Measurements from ENCODE around the gene SYCP2.

Gene SYCP2

DNA sequence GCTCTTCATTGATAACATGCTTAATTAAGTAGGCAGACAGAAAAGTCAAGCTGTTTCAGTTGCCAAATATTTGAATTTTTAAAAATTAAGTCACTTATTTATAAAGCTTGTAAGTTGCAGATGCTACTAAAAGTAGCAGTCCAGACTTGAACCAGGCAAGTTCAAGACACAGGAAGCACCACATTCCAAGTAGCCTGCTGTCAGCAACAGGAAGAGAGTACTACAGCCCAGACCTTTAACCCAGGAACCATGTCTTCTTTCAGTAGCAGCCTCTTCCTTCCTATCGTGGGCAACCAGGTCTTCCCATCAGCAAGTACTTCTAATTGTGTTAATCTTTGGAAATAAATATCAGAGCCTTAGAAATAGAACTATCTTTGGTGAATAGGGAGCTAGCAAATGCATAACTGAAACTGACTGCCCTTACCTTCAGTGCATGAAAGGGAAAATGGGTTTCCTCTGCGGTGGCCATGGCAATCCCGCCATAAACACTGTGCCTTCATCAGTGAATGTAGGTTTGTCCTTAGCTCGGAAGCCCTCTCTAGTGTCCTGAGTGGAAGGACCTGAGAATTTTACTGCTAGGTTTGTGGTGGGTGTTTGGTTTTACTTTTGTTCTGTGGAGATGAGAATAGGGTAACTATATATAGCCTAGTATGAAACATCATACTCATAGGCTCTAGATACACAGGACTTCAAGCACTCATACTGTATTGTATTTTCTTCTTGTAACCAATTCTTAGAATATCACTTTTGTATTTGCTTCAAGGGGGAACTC is 95.6 kb downstream of the SYCP2 start:
- no peak for DNase-seq (ENCODE audit: low read depth, low spot score)

DNA sequence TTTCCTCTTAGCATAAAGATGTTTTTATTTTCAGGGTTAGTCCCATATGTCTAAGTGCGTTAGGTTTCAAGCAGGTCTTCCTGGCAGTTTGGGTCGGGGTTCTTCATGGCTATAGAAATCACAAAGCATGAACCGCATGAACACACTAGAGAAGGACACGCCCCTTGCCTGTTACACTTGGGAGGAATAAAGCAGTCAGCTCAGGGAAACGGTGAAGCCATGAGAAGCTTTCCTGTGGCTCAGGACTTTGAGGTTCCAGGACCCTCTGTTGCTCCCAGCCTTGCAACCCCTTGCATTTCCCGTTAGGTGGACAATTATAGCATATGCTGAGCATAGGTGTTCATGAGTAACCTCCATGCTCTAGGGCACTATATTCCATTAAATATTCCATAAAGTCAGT is 96.7 kb downstream of the SYCP2 start:
- no peak for DNase-seq (ENCODE audit: low read depth, low spot score)

DNA sequence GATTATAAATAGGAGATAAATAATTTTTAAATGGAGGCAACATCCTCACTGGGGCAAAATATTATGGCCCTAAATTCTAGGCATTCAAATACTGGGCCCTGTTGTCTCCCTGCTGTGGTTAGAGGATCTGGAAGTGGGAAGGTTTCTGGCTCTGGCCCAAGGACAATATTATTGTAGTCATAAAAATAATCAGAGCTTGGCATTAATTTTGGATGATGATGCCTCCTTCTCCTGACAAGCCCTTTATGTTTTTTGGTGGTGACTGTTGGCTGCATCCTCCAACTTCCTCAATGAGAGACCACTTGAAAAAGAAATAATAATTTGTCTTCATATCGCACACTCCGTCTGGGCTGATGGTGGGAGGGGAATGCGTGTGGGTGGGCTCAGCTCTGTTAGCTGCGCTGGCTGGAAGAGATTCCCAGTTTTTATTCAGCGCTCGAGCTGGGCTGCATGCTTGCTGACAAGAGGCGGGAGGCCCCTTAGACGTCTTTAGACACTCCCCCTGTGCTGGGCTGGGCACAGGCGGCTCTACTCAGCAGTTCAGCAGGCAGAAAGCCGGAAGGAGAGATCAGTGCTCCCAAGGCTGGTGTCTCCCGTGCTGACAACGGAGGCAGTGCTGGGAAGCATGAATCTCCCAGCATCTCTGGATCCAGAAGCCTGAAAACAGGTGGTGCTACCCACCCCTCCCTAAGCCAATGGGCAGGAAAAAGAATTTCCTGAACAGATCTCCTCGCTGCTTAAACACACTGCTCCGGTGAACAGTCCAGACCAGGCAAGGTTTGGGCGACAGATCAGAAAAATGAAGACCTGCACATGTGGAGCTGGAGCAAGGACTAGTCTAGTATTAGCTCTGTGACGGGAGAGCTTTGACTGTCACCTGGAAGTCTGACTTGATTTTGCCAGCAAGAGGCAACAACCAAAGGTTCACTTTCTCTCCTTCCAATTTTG is 97.7 kb downstream of the SYCP2 start:
- no peak for DNase-seq (ENCODE audit: low read depth, low spot score)

DNA sequence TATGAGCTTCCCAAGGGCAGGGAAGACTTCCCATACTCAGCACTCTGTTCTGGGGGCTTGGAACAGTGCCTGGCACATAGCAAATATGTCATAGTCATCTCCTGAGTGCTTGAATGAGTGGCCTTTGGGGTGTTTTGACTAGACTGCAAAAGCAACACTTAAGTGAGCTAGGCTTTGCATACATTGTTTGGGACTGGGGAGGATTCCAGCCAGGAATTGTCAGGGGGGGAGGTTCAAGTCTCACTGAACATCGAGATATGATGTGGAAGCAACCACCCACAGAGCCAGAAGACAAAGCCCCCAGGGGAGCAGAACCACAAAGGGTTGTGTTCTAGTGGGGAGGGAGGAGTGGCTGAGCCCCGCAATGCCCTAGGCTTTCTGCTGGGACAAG is 98.4 kb downstream of the SYCP2 start:
- DNase-seq (ENCODE audit: low read depth, low spot score): no peak

DNA sequence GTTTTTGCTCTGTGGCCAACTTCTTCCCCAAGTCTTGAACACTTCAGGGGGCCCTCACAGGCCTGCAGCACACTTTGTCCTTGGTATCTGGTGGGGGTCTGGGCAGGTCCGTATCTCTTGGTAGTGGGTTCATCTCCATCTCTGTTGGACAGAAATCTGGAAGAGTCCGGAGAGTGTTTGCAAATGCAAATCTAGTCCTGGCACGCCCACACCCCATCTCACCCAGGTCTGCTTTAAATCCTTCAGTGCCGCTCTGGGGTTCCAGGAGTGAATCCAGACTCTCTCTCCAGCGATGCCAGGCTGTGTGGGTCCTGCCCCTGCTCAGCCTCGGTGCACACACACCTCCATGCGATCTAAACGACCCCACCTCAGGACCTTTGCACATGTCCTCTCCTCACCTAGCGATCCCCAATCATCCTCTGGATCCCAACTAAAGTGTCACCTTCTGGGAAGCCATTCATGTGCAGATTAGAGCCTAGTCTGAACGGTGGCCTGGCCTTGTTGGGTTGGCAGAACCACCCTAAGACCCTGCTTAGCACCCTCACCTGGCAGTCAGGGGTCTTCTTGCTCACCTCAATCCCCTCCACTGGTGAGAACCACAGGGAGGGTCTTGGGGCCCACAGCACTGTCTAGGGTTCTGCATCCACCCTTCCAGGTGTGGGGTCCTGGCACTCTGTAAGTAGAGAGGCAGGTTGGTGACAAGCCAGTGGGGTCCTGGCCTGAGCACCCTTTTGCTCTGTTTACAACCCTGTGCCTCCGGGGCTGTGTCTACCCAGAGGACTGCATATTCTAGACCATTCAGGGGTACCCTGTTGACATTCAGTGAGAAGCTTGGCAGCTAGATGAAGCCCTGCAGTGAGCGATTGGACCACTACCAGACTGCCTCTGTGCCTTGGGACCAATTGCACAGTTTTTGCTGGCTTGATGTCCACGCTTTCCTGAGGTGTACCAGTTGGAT is 100.8 kb downstream of the SYCP2 start:
- DNase-seq (ENCODE audit: low read depth, low spot score): no peak

DNA sequence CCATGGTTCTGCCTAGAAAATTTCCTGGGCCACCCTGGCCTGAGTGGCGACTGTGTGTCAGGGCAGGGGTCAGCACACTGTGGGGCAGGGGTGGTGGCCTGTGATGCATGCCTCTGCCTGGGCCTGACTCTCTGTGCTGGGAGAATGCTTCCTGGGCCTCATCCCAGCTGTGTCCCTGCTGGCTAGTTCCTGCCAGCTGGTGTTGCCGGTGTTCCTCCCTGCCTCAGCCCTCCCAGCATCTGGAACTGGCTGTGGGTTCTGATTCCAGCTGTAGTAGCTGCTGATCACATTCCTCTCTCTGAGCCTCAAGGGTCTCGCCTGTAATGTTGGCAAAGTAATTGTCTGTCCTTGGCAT is 101.5 kb downstream of the SYCP2 start:
- DNase-seq (ENCODE audit: low read depth, low spot score): no peak

DNA sequence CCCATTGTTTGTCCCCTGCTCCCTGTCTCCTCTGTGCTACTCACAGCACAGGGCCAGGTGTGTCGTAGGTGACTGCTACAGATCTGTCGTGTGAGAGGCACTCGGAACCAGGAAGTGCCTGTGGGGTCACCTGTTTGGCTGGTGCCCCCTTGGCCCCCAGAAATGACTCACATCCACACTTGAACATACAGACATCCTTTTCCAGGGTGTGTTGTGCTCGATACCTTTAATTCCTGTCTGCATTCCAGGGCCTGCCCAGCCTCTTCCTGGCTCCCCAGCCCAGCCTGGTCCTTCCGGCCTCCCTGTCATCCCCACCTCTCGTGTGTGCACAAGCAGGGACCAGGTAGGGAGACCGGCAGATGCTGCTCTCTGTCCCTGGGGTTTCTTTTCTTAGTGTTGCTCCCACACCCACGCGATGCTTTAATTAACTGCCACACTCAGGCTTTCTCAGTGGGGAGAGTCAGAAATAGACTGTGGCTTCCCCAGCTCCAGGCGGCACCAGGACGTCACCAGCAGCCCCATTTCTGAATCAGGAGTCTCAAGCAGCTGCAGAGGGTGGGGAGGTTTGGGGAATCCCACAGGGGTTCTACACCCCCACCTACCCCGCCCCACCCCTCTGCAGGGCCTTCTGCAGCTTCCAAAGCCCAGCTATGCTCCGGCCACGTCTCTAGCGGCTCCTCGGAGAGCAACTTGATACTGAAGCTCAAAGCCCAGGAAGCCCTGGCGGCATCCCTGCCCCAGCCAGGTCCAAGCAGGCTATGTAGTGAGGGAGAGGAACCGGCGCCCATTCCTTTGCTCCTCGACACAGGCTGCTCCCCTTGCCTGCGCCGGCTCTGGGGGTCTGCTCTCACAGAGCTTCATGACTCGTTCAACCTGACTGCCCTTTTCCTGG is 102.2 kb downstream of the SYCP2 start:
- no peak for DNase-seq (ENCODE audit: low read depth, low spot score)

DNA sequence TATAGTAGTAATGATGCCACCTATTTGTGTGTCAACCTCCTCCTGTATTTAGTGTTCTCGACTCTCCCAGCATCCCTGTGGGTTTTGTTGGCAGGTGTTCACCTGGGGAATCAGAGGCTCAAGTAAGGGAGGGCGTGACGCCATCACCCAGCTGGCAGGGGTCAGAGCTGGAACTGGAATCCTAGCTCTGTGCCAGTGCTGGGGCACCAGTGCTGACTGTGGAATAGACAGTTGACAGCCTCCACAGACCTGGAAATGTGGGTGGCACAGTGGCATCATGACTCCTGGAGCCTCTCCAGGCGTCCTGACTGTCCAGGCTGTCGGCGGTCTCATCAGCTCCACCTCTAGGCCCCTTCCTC is 102.8 kb downstream of the SYCP2 start:
- DNase-seq (ENCODE audit: low read depth, low spot score): no peak

DNA sequence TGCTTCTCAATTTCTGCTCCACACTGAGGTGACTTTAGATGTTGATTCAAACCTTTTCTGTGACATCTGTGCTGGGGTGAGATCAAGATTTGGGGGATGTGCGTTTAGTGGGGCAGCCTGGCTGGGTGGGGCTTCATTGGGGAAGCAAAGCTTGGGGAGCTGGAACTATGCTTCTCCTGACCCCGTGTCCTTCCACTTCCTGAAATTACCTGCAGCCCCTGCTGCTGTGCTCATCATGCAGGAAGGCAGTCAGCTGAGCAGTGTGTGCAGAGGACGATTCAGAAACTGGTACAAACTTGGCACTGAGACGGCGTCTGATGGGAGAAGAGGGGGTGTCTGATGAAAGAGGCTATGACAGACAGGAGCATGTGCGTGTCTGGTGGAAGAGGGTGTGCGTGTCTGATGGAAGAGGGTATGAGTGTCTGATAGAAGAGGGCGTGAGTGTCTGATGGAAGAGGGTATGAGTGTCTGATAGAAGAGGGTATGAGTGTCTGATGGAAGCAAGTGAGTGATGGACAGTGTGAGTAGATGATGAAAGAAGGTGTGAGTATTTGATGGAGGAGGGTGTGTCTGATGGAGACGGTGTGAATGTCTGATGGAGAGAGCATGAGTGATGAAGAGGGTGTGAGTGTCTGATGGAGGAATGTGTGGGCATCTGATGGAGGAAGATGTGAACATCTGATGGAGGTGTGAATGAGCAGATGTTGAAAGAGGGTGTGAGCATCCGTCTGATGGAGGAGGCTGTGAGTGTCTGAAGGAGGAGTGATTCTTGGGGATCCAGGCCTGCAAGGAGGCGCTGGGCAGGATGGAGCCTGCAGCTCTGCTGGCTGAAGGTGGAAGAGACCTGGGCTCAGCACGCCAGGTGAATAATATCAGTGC is 103.4 kb downstream of the SYCP2 start:
- no peak for DNase-seq (ENCODE audit: low read depth, low spot score)

DNA sequence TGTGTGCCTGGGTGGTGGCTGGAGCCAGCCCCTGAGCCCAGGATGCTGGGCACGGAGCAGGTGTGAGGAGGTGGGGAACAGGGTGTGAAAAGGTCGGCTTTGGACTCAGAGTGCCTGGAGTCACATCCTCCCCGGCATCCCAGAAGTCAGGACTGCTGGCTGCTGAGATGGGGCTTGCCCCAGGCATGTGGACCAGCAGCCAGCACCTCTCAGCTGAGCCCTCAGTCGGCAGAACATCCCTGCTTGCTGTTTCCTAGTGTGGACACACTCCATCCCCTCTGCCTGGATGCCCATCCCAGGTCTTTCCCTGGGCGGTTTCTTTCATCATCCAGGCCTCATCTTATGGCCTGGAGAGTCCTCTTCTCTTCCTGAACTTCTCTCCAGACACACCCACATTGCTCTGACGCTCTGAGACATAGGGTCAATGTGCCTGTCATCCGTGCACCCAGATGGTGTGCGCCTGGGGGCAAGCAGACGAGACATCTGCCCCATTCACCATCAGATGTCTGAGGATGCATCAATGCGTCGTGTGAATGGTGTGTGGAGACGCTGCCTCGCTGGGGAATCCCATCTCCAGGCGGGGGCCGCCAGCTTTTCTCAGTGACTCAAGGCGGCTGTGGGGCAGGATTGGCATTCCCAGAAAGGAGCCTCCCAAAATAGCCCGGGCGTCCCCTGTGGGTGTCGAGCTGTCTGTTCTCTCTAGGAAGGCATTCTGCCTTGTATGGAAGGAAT is 104.2 kb downstream of the SYCP2 start:
- no peak for DNase-seq (ENCODE audit: low read depth, low spot score)

DNA sequence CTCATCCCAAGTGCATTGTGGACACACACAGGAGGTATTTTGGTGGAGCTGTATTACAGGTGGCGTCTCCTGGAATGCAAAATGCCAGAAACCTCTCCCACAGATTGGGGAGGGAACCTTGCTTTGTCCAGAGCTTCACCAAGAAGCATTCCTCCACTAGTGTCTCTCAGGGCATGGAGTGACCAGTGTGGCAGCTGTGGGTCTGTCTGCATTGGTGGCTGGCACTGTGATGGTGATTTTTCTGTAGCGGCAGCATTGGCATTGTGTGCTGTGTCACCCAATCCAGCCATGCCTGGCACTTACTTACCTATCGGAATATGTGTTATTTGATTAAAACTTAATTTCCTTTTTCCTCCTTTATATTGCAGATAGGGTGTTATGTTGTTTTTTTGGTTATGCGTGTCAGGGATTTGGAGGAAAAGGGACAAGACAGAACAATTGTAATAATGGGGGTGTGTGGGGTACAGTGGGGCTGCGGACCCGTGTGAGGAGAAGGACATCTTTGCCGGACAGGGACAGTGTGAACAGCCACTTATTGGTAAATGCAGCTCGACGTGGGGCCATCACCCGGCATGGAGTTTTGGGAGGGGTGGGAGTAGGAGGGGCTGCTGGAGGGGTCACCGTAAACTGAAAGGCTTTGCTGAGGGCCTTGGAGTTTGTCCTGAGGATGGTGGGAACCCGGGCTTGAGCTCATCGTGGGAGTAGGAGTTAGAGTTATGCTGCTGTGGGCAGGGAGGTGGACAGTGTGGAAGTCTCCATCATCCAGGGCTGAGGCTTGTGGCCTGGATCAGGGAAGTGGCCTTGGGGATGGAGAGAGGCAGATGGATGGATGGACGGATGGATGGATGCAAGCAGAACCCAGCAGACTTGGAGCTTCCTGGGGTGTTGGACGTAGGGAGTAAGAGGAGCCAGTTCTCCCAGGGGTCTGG is 105.0 kb downstream of the SYCP2 start:
- no peak for DNase-seq (ENCODE audit: low read depth, low spot score)

DNA sequence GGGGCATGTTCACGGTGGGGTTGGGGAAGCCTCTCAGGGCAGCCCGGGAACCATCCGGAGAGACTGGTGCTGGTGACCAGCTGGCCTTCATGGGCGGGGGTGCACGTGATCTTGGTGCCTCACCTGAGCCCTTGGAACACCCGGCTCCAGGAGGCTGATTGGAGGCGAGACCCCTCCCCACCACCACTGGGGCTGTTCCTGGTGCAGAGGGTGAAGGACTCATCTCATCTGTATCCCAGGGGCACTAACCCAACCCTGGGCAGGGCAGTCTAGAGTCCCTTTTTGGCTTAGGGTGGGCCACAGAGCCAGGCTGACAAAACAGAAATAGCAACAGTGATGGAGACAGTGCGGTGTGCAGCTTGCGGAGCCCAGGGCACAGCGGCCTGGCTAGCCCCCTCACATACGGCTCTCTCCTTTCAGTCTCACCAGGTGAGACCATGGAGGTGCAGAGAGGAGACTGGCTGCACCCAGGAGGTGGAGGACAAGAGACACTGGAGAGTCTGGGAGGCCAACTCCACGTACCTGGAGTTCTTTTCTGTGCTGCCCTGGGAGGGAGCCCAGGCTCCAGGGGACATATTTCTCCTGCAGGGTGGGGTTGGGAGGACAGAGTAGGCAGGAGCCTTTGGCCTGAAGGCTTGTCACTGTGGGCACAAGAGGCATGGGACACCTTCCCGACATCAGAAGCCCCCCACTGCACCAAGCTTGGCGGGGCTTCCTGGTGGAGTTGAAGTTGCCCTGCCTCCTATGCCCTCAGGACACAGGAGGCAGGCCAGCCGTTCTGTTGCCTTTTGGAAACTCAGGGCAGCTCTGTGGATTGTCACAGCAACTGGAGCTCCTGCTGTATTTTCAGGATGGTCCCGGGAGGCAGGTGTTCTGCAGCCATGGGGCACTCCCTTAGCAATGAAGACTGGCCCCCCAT is 106.0 kb downstream of the SYCP2 start:
- no peak for DNase-seq (ENCODE audit: low read depth, low spot score)

DNA sequence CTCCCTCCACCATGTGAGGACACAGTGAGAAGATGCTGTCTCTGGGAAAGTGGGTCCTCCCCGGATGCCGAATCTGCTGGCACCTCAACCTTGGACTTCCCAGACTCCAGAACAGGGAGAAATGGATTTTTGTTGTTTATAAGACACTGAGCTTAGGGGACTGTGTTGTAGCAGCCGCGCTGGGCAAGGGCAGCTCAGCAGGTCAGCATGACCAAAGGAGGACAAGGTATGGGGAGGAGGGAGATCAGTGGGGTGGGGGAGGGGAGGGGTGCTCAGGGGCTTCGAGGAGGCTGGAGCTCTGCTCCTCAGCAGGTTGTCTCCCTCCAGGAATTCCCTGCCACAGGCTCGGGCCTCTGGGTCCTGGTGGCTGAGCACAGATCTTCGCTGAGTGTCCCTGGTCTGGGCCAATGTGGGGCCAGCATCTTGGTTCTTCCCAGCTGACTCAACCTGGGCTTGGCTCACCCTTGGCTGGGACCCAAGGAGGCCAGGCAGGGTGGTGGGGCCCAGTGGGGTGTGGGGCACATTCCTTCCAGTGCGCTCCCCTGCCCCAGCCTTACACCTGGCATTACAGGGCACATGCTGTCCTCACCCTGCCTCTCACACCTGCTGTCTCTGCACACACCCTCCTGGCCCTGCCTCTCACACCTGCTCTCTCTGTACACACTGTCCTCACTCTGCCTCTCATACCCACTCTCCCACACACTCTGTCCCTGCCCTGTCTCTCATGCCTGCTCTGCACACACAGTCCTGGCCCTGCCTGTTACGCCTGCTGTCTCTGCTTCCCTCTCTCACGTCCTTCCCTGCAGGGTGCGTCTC is 107.3 kb downstream of the SYCP2 start:
- no peak for DNase-seq (ENCODE audit: low read depth, low spot score)

DNA sequence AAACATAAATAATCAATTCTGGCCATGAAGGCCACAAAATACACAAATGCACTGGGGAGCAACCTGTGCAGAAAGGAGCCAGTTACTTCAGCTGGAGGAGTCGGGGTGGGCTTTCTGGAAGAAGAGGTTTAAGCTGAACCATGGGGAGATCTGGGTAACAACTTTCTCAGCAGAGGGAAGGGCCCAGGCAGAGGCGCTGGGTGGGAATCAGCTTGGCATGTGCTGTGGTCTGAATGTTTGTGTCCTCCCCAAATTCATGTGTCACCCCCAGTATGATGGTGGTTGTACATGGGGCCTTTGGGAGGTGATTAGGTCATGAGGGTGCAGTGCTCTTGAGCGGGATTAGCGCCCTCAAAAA is 107.9 kb downstream of the SYCP2 start:
- DNase-seq (ENCODE audit: low read depth, low spot score): no peak

DNA sequence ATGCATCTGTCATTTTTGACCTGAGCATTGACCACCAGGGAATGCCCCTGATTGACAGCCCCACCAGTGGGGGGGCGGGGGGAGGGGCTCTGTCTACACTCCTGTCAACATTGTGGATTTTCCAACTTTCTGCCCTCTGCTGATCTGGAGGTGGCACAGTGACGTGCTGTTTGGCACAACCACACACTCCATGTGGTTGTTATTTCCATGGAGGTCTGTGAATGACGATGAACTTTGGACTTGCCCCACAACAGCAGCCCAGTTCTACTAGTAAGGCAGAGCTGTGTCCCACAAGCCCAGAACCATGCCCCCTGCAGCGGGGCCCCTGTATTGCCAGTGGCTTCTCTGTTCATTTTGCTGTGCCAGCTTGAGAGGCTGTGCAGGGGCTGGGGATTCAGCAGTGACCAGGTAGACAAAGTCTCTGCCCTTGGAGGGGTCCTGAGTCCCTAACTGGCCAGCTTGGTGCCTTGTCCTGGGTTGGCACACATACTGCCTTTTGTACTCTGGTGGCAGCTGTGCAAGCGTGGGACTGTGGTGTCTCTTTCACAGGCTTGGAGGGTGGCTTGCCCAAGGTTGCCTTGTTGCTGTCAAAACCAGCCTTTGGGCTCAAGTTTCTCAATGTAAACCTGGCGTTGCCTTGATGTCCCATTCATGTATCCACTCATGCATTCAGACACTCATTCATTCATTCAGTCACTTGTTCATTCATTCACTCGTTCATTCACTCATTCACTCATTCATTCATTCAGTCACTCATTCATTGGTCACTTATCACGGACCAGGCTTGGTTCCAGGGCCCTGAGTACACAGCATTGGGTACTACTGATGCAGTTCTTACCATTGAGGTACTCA is 108.5 kb downstream of the SYCP2 start:
- DNase-seq (ENCODE audit: low read depth, low spot score): no peak
